ENCODE measurements around the gene RGPD5.
"Not testable (repeated sequence)": the region's sequence is repeated elsewhere in the genome, so short reads cannot be mapped to it uniquely, and the experiment has no call there.

Gene RGPD5

GRCh38 chr2:109894141-109894540, 100.0 kb downstream of the RGPD5 start:
- not testable (repeated sequence) for DNase-seq

DNA sequence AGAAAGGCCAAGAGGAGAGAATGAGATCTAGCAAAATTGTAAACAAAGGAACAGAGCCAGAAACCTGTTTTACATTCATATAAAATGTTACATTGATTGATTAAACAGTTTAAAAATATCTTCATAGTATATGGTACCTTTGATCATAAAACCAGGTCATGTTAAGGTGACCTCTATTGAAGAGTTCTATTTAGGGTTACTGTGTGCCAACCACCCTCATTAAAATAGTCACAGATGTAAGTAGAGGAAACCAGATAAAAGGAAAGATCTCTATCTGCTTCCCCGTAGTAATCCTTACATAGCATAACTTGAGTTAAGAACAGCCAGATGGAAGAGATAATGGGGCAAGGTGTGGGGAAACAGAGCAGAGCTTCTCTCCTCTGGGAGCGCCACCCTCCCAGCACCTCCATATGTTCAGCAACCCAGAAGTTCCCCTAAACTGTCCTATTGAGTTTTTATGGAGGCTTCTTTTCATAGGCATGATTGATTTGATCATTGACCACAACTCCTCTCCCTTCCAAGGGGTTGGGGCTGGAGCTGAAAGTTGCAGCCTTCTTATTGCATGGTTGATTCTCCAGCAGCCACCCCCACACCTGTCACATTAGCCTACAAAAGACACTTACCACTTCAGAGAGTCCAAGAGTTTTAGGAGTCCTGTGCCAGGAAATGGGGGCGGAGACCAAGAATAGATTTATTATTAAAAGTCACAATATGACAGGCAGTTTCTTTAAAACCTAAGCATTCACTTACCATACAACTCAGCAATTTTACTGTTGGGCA, 101.2 kb downstream of the RGPD5 start:
- DNase-seq, result not testable (repeated sequence)

GRCh38 chr2:109896212-109896611, 102.1 kb downstream of the RGPD5 start:
- DNase-seq, result not testable (repeated sequence)

GRCh38 chr2:109897769-109898461, 103.8 kb downstream of the RGPD5 start:
- DNase-seq, result not testable (repeated sequence)

GRCh38 chr2:109898462-109899336, 104.6 kb downstream of the RGPD5 start, which contains the start of gene LIMS3:
Gene LIMS3, plus strand, starts transcription at chr2:109898688. Its CDS starts 41 bp downstream, at chr2:109898729.
- DNase-seq, result not testable (repeated sequence)

DNA sequence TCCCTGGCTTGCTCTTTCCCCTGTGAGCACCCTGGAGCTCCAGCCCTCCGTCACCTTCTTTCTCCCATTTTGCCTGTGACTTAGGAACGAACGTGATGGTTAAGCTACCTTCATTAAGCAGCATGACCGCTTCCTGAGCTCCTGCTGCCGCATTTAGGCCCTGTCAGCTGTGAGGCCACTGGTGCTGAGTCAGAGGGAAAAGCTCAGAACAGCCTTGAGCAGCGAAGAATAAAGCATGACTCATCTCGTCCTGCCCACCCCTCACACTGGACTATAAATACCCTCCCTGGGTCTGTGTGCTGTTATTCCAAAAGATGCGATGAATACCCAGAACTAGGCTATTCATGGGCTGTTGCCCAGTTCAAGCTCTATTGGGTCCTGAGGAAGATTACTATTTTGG, 111.7 kb downstream of the RGPD5 start:
- not testable (repeated sequence) for DNase-seq

All from femur (tissue), 1 donor.